Endometrial microvascular endothelial cells (primary cell): ENCODE results near the gene CD274. TPM values are rescaled to one million over a fixed set of nuclear protein-coding genes. Genes with fewer than 3 reads are reported as not detected.
"Not testable (repeated sequence)": the region's sequence is repeated elsewhere in the genome, so short reads cannot be mapped to it uniquely, and the experiment has no call there.

Experiments
- in situ Hi-C: cut with HindIII; loops from 2 replicates; pipeline ENCODE4 v1.10.0; 2017; ENCODE audit warnings: low sequenced_read_pairs, low pct_unique_long_range_greater_than_20kb; ENCODE audit errors: inconsistent ontology term
- total RNA-seq: library from RNA; depleted of rRNA; stranded (reverse); fragments of >200 nt; gene quantifications from one replicate; pipeline ENCODE4 v1.2.3, GENCODE V29; 2015; ENCODE audit errors: inconsistent ontology term

CD274 gene
- total RNA-seq, 1 donor from 2014 or later, result 58.4 TPM

GRCh38 chr9:5436441-5436840, 13.9 kb upstream of the CD274 start:
- in situ Hi-C loops, result no loop called here

- in situ Hi-C loops, result no loop called here
Observed at GRCh38 chr9:5437254-5438216, 12.8 kb upstream of the CD274 start, which contains the start of gene PLGRKT. Gene PLGRKT, minus strand, starts transcription at chr9:5437925. Its CDS starts 5,948 bp downstream, at chr9:5431977.

GRCh38 chr9:5438301-5439162, 11.8 kb upstream of the CD274 start:
- in situ Hi-C loops, result no loop called here

GRCh38 chr9:5440426-5440825, 9.9 kb upstream of the CD274 start:
- in situ Hi-C loops, result no loop called here

- in situ Hi-C loops, result no loop called here
Observed at GRCh38 chr9:5441043-5441442, 9.3 kb upstream of the CD274 start.

- in situ Hi-C loops, result no loop called here
Observed at GRCh38 chr9:5442400-5443011, 7.8 kb upstream of the CD274 start.

GRCh38 chr9:5443850-5444249, 6.5 kb upstream of the CD274 start:
- in situ Hi-C loops, result no loop called here

- in situ Hi-C loops, result not testable (repeated sequence)
Observed at GRCh38 chr9:5445096-5445495, 5.2 kb upstream of the CD274 start.

- in situ Hi-C loops, result no loop called here
Observed at GRCh38 chr9:5445886-5446285, 4.5 kb upstream of the CD274 start.

GRCh38 chr9:5446451-5447236, 3.7 kb upstream of the CD274 start:
- in situ Hi-C loops, result no loop called here

GRCh38 chr9:5447337-5447736, 3.0 kb upstream of the CD274 start:
- in situ Hi-C loops, result no loop called here

- in situ Hi-C loops, result no loop called here
Observed at GRCh38 chr9:5448016-5448415, 2.3 kb upstream of the CD274 start.

GRCh38 chr9:5448461-5449435, 1.6 kb upstream of the CD274 start:
- in situ Hi-C loops, result no loop called here

- in situ Hi-C loops, result loop anchor here (10.0 kb wide), 1 partner anchor 265 kb away; the partner anchor contains the start of gene INSL6
Observed at GRCh38 chr9:5449521-5450358, 602 bp upstream of the CD274 start.

GRCh38 chr9:5452286-5452609, 1.9 kb downstream of the CD274 start:
- in situ Hi-C loops, result loop anchor here (10.0 kb wide), 1 partner anchor 267 kb away; the partner anchor contains the start of gene INSL6

- in situ Hi-C loops, result loop anchor here (10.0 kb wide), 1 partner anchor 268 kb away; the partner anchor contains the start of gene INSL6
Observed at GRCh38 chr9:5453004-5453403, 2.7 kb downstream of the CD274 start.
